Thymus (tissue), 11 donors: ENCODE data around the gene ZFPM1. TPM values are rescaled to one million over a fixed set of nuclear protein-coding genes. Genes with fewer than 3 reads are reported as not detected.

Experiments used
- DNase-seq, 9 donors: peaks; one replicate each; pipeline ENCODE4 v3.0.0-alpha.2; 2013; ENCODE audit warnings: low spot score in 9 of 9, low read depth in 6 of 9, missing footprints in 1 of 9
- H3K27ac ChIP-seq, 2 donors: one replicate each; pipeline ENCODE4 v1.5.1; 2013; ENCODE audit warnings: control low read depth in 1 of 2, low read depth in 1 of 2, low read length in 1 of 2, mild to moderate bottlenecking in 1 of 2, moderate library complexity in 1 of 2
- H3K27me3 ChIP-seq, 2 donors: one replicate each; pipeline ENCODE4 v1.5.1; 2013; ENCODE audit warnings: low read length in 1 of 2; ENCODE audit not compliant: control insufficient read depth in 2 of 2, insufficient read depth in 1 of 2
- H3K36me3 ChIP-seq, 2 donors: one replicate each; pipeline ENCODE4 v1.5.1; 2013; ENCODE audit warnings: low read length in 1 of 2, mild to moderate bottlenecking in 1 of 2, moderate library complexity in 1 of 2; ENCODE audit not compliant: control insufficient read depth in 2 of 2, insufficient read depth in 2 of 2
- H3K4me1 ChIP-seq, 2 donors: one replicate each; pipeline ENCODE4 v1.5.1; 2013; ENCODE audit warnings: low read length in 2 of 2; ENCODE audit not compliant: control insufficient read depth in 2 of 2, insufficient read depth in 2 of 2
- H3K4me3 ChIP-seq, 2 donors: one replicate each; pipeline ENCODE4 v1.5.1; 2013; ENCODE audit warnings: low read length in 2 of 2, control low read depth in 1 of 2, mild to moderate bottlenecking in 1 of 2
- H3K9me3 ChIP-seq, 2 donors: one replicate each; pipeline ENCODE4 v1.5.1; 2013; ENCODE audit warnings: low read length in 1 of 2, mild to moderate bottlenecking in 1 of 2; ENCODE audit not compliant: control insufficient read depth in 2 of 2, insufficient read depth in 1 of 2
- WGBS: extraction: QIAGEN DNeasy Blood & Tissue Kit; methylation state at CpG from one replicate; pipeline ENCODE4 v1.1.7; 2013; 5-methylcytosine and 5-hydroxymethylcytosine counted together
- polyA plus RNA-seq: library from polyadenylated mRNA; stranded (reverse); fragments of 200-250 nt; gene quantifications from one replicate; pipeline ENCODE4 v1.2.3, GENCODE V29; 2013
- total RNA-seq: library from RNA; stranded (reverse); fragments of 120-200 nt; gene quantifications from one replicate; pipeline ENCODE4 v1.2.4, GENCODE V29; 2013
- donor health status: healthy.

The ZFPM1 gene
- total and polyA plus RNA-seq, 2 donors = 1.6 to 4.2 TPM

DNA sequence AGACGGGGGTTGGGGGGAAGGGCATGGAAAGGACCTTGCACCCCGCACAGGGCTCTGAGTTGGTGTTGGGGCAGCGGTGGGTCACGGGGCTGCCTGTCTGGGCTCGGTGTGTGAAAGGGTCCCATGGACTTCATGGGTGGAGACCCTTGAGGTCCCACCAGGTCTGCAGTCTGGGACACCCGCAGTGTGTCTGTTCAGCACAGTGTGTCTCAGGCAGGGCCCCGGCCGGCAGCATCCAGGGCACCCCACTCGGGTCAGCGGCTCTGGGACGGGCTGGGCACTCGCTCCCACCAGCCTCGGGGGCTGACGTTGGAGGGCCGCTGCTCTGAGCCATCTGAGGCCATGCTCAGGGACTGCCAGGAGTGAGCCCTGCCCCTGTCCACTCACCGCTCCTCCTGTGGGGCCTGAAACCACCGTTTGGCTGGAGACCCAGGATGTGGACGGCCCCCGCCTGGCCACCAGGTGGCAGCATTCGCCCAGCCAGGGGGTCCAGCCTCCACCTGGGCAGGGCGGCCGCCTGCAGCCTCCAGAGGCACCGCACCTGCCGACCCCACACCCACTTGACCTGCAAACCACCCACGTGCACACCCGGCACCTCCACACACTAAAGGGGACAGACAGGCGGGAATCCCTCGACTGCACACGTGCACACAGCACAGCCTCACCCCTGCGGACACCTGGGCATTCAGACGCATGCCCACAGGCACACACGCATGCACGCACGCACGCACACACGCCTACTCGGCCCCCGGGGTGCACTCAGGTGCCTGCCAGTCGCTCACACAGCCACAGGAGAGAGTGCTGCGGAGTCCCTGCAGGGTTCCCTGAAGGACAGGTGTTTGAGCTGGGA lies 10.1 kb upstream of the ZFPM1 start:
- H3K27me3 ChIP-seq = peaks cover 3 to 26% of the 10 kb centered on the region in 2 donors
- no peaks in the 10 kb centered on the region for H3K36me3 ChIP-seq
- H3K9me3 ChIP-seq = no peaks in the 10 kb centered on the region
- WGBS = 39% methylated on average over 40 of the region's 40 CpGs
- H3K4me3 ChIP-seq = no peak overlapping the region
- H3K27ac ChIP-seq = no peak overlapping the region
- peak in 4 of 9 donors; percentile 52 to 78 (median 70) for DNase-seq
- peaks cover 0 to 9% of the 10 kb centered on the region in 2 donors for H3K4me1 ChIP-seq

GRCh38 chr16:88444826-88445582 lies 8.1 kb upstream of the ZFPM1 start:
- H3K4me1 ChIP-seq = peaks cover 0 to 12% of the 10 kb centered on the region in 2 donors
- no peak for DNase-seq
- H3K4me3 ChIP-seq = no peak overlapping the region
- H3K27me3 ChIP-seq = peaks cover 10 to 46% of the 10 kb centered on the region in 2 donors
- H3K9me3 ChIP-seq = no peaks in the 10 kb centered on the region
- no peaks in the 10 kb centered on the region for H3K36me3 ChIP-seq
- 87% methylated on average over 32 of the region's 32 CpGs for WGBS
- no peak overlapping the region for H3K27ac ChIP-seq

GRCh38 chr16:88445583-88445960 lies 7.5 kb upstream of the ZFPM1 start:
- DNase-seq = no peak
- no peaks in the 10 kb centered on the region for H3K36me3 ChIP-seq
- no peak overlapping the region for H3K4me3 ChIP-seq
- no peak overlapping the region for H3K27ac ChIP-seq
- peaks cover 0 to 12% of the 10 kb centered on the region in 2 donors for H3K4me1 ChIP-seq
- 93% methylated on average over 25 of the region's 25 CpGs for WGBS
- H3K27me3 ChIP-seq = peaks cover 11 to 51% of the 10 kb centered on the region in 2 donors
- no peaks in the 10 kb centered on the region for H3K9me3 ChIP-seq

DNA sequence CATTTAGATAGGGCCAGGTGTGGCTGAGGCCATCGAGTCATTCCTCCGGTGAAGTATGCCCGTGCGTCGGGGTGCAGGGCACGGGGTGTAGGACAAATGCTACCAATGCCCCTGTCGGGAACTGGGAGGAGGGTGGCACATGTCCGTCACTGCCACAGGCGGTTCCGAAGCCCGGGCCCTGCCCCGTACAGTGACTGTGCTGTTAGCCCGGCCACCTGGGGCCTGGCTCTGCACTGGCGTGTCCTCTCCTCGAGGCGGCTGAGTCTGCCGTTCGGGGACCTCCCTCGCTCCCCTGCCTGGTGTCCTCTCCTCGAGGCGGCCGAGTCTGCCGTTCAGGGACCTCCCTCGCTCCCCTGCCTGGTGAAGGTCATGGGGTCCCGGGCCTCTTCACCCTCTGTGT lies 7.0 kb upstream of the ZFPM1 start:
- 91% methylated on average over 25 of the region's 25 CpGs for WGBS
- H3K4me1 ChIP-seq = peaks cover 0 to 12% of the 10 kb centered on the region in 2 donors
- peaks cover 11 to 54% of the 10 kb centered on the region in 2 donors for H3K27me3 ChIP-seq
- no peak overlapping the region for H3K4me3 ChIP-seq
- H3K36me3 ChIP-seq = no peaks in the 10 kb centered on the region
- no peak for DNase-seq
- H3K9me3 ChIP-seq = no peaks in the 10 kb centered on the region
- H3K27ac ChIP-seq = no peak overlapping the region

DNA sequence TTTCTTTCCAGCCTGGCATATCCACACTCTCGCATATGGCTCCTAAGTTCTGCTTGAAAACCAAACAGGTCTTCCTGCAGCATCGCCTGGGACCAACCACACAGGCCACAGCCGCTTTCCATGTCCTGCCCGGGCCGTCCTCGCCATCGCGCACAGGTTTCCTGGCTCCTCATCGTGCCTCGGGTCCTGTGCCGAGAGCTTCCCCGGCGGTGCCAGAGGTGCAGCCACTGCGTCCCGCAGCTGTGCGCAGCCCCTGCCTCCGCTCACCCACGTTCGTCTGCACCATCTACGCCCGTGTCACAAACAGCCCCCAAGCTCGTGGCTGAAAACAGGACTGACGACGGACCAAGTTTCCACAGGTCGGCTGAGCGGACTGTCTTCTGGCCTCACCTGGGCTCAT lies 6.3 kb upstream of the ZFPM1 start:
- Histone ChIP-seq H3K27me3 (peaks cover 11 to 60% of the 10 kb centered on the region in 2 donors), H3K27ac (no peak overlapping the region), H3K36me3 (no peaks in the 10 kb centered on the region), H3K4me3 (no peak overlapping the region), H3K9me3 (no peaks in the 10 kb centered on the region), H3K4me1 (peaks cover 0 to 15% of the 10 kb centered on the region in 2 donors)
- DNase-seq = no peak
- 95% methylated on average over 26 of the region's 26 CpGs for WGBS

GRCh38 chr16:88447881-88448280 lies 5.2 kb upstream of the ZFPM1 start:
- Histone ChIP-seq H3K4me1 (peaks cover 6 to 21% of the 10 kb centered on the region in 2 donors), H3K4me3 (no peak overlapping the region), H3K9me3 (peaks cover 0 to 6% of the 10 kb centered on the region in 2 donors), H3K27ac (no peak overlapping the region), H3K36me3 (no peaks in the 10 kb centered on the region), H3K27me3 (peaks cover 11 to 70% of the 10 kb centered on the region in 2 donors)
- WGBS = 85% methylated on average over 5 of the region's 5 CpGs
- no peak for DNase-seq

GRCh38 chr16:88448461-88449266 lies 4.4 kb upstream of the ZFPM1 start:
- H3K4me1 ChIP-seq = peaks cover 6 to 15% of the 10 kb centered on the region in 2 donors
- H3K9me3 ChIP-seq = peaks cover 0 to 6% of the 10 kb centered on the region in 2 donors
- WGBS = 44% methylated on average over 26 of the region's 26 CpGs
- H3K27ac ChIP-seq = no peak overlapping the region
- peaks cover 11 to 70% of the 10 kb centered on the region in 2 donors for H3K27me3 ChIP-seq
- H3K4me3 ChIP-seq = no peak overlapping the region
- no peaks in the 10 kb centered on the region for H3K36me3 ChIP-seq
- no peak for DNase-seq

DNA sequence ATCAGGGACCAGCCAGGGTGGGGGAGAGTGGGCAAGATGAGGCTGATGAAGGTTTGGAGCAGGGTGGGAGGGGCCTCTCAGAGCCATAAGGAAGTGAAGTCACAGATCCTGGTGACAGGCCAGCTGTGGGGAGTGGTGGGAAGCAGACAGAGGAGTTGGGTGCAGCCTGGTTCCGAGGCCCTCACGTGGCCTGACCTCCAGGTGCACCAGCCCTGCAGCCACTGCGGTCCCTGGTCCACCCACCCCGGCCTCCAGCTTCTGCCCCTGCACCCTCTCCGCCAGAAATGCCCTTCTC lies 3.9 kb upstream of the ZFPM1 start:
- 88% methylated on average over 5 of the region's 5 CpGs for WGBS
- DNase-seq = no peak
- no peak overlapping the region for H3K4me3 ChIP-seq
- peaks cover 0 to 6% of the 10 kb centered on the region in 2 donors for H3K9me3 ChIP-seq
- peaks cover 11 to 72% of the 10 kb centered on the region in 2 donors for H3K27me3 ChIP-seq
- H3K27ac ChIP-seq = no peak overlapping the region
- H3K4me1 ChIP-seq = peaks cover 6 to 19% of the 10 kb centered on the region in 2 donors
- no peaks in the 10 kb centered on the region for H3K36me3 ChIP-seq
